GM18909 (cell line): ENCODE measurements around the gene MYO1B.

Experiments
- ATAC-seq: cut with Tn5 transposase; IDR thresholded peaks from one replicate; pipeline ENCODE4 v1.9.1; 2021; ENCODE audit warnings: mild to moderate bottlenecking; ENCODE audit not compliant: unreplicated experiment, poor library complexity

The MYO1B gene

DNA sequence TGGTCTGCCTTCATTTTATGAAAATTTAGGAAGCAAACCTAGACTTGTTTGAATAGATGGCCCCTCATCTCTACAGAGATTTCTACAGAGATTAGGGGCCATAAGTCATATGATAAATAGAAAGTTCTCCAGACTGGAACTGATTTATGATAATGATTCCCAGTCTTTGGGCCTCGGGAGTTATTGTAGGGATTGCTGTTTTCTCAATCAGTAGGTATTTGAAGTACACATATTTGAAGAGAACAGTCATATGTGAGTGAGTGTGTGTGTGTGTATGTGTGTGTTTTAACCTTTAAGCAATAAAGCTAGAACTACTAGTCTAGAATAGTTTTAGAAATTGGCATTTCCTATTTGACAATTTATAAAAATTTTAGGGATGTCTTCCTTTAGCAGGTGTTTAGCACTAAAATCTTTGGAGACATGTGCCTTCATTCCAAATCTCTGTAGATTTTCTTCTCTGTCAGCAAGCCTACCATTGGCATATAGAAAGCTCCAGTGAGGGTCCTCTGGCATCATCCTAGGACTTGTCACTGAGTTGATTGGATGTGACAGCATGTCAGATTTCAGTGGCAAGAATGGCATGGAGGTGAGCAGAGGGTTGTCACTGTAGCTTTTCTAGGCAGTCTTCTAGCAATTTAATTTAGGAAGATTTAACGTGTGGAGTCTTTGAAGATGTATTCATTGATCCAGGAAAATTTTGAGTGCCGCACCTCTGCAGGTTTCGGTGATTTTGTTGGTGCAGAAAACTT lies 71.2 kb downstream of the MYO1B start:
- ATAC-seq: no peak

DNA sequence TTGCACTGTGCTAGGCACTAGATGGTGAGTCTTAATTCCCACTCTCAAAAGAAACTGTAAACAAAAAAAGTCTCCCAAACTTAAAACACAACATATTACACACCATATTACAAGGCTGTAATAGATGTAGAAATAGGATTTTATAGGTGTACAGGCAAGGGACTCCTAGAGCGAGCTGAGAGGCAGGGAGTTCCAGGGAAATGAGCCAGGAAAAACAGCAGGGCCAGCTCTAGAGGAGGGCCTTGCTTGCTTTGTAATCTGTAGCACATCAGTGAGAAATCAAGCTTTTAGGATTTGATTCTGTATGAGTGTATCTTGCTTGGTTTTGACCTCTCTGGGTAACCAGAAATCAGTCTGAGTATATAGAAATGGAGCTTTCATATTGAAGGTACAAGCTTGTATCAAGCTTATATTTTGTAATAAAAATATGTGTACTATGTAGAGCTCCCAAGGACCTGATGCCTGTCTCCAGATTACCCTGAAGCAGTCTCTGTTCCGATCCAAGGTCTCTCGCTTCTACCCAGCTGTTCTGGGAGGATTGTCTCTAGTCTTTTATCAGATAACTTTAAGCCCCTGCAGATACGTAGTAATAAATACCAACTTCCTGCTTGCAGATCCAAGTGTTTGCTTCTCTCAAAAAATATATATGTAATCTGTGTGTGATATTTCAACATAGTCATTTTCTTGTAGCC lies 73.0 kb downstream of the MYO1B start:
- no peak for ATAC-seq

DNA sequence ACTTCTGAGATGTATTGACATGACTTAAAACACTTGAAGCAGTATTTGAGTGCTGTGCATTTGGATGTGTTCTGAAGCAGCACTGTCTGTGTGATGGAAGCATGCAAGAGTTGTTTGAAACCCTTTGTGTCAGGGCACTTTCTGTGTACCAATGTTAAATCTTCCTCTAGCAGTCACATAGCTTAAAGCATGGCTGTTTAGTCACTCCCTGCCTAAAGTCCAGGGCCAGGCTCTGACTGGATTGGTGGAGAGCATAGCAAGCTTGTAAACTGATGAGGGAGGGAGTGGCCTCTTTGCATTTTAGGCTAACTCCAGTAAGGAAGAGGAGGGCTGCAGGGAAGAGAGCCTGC lies 73.5 kb downstream of the MYO1B start:
- ATAC-seq: no peak

- ATAC-seq: no peak
Measured at GRCh38 chr2:191319186-191319585, 74.0 kb downstream of the MYO1B start.

DNA sequence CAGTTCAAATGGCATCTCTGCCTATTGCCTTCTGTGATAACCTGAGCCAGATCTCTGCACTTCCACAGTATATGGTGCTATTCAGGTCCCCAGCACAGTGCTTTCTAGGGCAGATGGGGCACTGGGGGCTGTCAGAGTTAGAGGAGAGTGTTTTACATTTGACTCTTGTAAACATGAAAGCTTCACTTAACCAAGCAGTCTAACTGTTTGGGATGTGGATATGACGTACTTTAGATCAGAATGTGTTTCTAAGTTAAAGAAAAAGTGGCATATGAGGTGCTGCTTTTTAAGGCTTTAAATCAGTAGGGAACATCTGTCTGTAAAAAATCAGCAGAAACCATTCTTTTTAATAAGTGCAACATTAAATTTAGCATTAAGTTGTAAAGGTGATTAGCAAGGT lies 75.7 kb downstream of the MYO1B start:
- ATAC-seq: no peak

DNA sequence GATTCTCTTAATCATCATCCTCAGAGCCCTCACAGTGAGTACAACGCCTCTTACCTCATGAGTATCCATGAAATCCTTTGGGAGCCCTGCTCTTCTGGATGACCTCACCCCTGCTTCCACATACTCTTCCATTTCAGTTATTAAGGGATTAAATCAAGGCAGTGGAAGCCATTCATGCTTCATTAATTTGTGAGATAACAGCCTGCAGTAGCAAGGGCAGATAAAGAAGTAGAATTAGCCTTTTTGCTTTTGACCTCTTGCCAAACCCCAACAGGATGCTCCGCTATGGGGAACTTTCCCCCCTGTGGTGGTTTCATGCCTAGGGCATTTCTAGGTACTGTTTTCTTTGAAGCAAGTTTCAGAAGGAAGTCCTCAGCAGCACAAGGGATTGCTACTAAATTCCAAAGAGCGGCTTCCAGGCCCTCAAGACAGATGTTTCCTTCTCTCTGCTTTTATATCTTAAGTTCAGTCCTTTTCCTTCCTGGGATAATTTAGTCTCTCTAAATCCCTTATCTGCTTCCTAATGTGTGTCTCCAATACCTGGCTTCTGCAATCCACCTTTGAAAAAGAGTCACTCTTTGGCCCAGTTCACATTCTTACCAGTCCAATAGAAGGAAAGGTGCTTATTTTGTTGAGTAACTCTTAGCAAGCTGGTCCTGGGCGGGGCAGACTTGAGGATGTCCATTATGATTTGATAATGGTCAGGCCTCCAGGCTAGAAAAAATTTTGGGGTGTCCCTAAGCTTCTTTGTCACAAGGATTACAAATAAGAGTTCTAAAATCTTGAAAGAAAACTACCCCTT lies 76.9 kb downstream of the MYO1B start:
- peak; percentile 84 for ATAC-seq

GRCh38 chr2:191322828-191323506 lies 77.8 kb downstream of the MYO1B start:
- no peak for ATAC-seq

- no peak for ATAC-seq
Measured at GRCh38 chr2:191325651-191326365, 80.6 kb downstream of the MYO1B start.

DNA sequence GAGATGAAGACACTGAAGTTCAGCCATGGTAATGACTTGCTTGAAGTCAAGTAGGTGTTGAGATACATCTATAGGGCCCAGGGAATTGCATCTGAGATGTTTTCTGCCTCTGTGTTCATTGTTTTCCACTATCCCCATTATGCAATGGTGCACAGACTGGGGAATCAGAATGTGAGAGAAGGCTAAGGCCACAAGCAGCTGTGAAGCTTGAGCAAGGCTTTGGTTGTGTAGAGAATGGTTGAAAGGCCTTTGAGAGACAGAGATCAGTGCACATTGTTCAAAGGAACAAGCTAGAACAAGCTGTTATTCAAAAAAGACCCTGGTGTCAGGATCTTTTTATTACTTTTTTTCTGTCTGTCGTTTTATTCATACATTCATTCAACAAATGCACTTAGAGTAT lies 82.3 kb downstream of the MYO1B start:
- ATAC-seq: no peak

- no peak for ATAC-seq
Measured at GRCh38 chr2:191328150-191328809, 83.1 kb downstream of the MYO1B start.

DNA sequence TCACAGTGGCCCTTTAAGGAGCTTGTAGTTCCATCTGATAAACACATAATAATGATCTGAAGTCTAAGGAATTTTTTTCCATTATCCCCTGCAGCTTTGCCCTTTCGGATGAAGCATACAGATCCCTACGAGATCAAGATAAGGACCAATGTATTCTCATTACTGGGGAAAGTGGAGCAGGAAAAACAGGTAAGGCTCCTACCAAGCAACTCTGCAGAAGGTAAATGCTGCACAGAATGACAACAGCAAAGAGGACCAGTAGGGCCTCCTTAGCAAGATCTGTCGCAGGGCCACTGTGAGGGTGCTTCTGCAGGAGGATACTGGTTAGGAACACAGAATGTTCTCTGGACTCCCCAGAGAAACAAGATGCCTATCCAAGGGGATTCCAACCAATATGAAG lies 84.6 kb downstream of the MYO1B start:
- ATAC-seq: no peak

- ATAC-seq: no peak
Measured at GRCh38 chr2:191333911-191334357, 88.7 kb downstream of the MYO1B start.

DNA sequence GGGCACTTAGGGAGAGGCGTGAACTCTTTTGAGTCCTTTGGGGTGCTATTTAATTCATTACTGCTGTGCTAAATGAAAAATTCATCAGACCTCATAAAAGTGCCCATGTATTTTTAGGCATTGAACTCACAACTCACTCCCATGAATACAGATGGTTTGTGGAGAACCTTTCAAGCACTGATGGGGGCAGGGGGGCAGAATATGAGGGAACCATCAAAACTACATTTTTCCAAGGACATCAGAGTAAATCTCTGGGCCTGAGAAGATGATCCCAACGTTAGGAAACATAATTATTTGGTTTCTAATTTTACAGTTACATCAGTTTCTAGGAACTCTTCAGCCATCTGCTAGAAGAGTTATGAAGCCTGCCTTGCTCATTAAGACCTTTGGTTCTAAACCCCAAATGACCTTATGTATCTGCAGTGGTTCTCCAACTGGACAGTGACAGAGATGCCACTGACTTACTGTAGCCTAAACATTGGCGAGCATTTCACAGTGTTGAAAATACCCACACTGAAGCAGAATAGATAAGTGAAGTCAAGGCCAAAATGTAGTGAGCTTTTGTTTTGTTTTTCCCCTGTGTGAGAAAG lies 90.8 kb downstream of the MYO1B start:
- ATAC-seq: no peak

GRCh38 chr2:191341436-191341835 lies 96.2 kb downstream of the MYO1B start:
- no peak for ATAC-seq

- ATAC-seq: no peak
Measured at GRCh38 chr2:191343796-191344338, 98.7 kb downstream of the MYO1B start.

DNA sequence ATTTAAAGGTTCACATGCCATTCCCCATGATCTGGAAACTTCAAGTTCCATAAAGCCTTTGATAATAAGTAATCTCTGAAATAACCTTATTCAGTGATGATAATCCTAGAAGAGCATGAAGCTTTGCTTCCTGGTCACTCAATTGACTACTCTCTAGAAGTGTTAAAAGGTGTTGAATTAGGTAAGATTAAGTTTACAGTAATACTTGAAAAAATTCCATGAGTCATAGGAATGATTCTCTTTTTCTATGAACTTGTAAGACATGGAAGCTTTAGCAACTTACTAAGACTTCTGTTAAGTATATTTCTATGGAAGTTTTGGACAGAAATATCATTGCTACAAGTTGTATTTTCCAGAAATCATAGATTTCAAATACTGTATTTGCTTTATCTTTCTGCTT lies 100.6 kb downstream of the MYO1B start:
- ATAC-seq: no peak

DNA sequence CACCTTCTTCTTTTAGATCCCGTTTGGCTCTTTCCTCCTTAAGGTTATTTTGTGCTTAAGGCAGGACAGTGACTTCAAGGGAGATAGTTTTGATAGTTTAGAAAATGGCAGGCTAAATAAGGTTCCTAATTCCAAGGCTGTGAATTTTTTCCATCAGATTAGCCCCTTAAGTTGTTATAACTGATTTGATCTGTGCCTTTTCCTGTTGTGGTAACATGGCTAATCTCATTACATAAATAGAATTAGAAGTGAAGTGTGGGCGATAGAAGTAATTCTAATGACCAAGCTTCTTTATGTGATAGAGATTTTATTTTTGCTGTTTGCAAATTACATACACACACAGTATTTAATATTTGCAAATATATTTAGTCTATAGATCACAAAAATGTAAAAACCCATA lies 102.0 kb downstream of the MYO1B start:
- ATAC-seq: no peak

- ATAC-seq: no peak
Measured at GRCh38 chr2:191347881-191348280, 102.7 kb downstream of the MYO1B start.

- ATAC-seq: no peak
Measured at GRCh38 chr2:191349990-191350389, 104.8 kb downstream of the MYO1B start.
